HG02884 (cell line): Measurements from ENCODE around the gene PDCD6IP.
"Not testable (repeated sequence)": the region's sequence is repeated elsewhere in the genome, so short reads cannot be mapped to it uniquely, and the experiment has no call there.

Source experiments
- ATAC-seq: cut with Tn5 transposase; IDR thresholded peaks from one replicate; pipeline ENCODE4 v1.9.1; 2021; ENCODE audit warnings: mild to moderate bottlenecking, moderate library complexity; ENCODE audit not compliant: unreplicated experiment

PDCD6IP gene

GRCh38 chr3:33840179-33840578, 41.7 kb downstream of the PDCD6IP start:
- ATAC-seq = no peak

- ATAC-seq = no peak
Observed at GRCh38 chr3:33848624-33849347, 50.4 kb downstream of the PDCD6IP start.

- not testable (repeated sequence) for ATAC-seq
Observed at GRCh38 chr3:33850599-33850998, 52.2 kb downstream of the PDCD6IP start.

- ATAC-seq = not testable (repeated sequence)
Observed at GRCh38 chr3:33855407-33855806, 57.0 kb downstream of the PDCD6IP start.

- ATAC-seq = no peak
Observed at GRCh38 chr3:33855884-33856546, 57.6 kb downstream of the PDCD6IP start.

GRCh38 chr3:33857701-33858100, 59.3 kb downstream of the PDCD6IP start:
- not testable (repeated sequence) for ATAC-seq

GRCh38 chr3:33858131-33858530, 59.7 kb downstream of the PDCD6IP start:
- ATAC-seq = no peak

- no peak for ATAC-seq
Observed at GRCh38 chr3:33860373-33861050, 62.1 kb downstream of the PDCD6IP start.

GRCh38 chr3:33865133-33865532, 66.7 kb downstream of the PDCD6IP start:
- ATAC-seq = no peak

- no peak for ATAC-seq
Observed at GRCh38 chr3:33868309-33868708, 69.9 kb downstream of the PDCD6IP start.

- no peak for ATAC-seq
Observed at GRCh38 chr3:33869977-33870376, 71.5 kb downstream of the PDCD6IP start.

GRCh38 chr3:33874815-33875214, 76.4 kb downstream of the PDCD6IP start:
- ATAC-seq = no peak

- no peak for ATAC-seq
Observed at GRCh38 chr3:33875680-33876079, 77.2 kb downstream of the PDCD6IP start.

- ATAC-seq = no peak
Observed at GRCh38 chr3:33877187-33877586, 78.8 kb downstream of the PDCD6IP start.

GRCh38 chr3:33879540-33879939, 81.1 kb downstream of the PDCD6IP start:
- ATAC-seq = no peak

GRCh38 chr3:33881156-33882064, 83.0 kb downstream of the PDCD6IP start:
- no peak for ATAC-seq

GRCh38 chr3:33882296-33882695, 83.9 kb downstream of the PDCD6IP start:
- no peak for ATAC-seq

- peak; percentile 45 for ATAC-seq
Observed at GRCh38 chr3:33883538-33883950, 85.1 kb downstream of the PDCD6IP start.

GRCh38 chr3:33883951-33884561, 85.6 kb downstream of the PDCD6IP start:
- peak; percentile 14 for ATAC-seq

GRCh38 chr3:33884701-33885100, 86.3 kb downstream of the PDCD6IP start:
- ATAC-seq = no peak
